Raji (cell line): ENCODE results near the gene NHEJ1.

ENCODE experiments used
- POLR2A ChIP-seq: IDR thresholded peaks from 2 replicates; pipeline ENCODE4 v1.6.1; 2011; ENCODE audit warnings: low read depth, low read length, control low read depth; ENCODE audit not compliant: insufficient read depth

The NHEJ1 gene

DNA sequence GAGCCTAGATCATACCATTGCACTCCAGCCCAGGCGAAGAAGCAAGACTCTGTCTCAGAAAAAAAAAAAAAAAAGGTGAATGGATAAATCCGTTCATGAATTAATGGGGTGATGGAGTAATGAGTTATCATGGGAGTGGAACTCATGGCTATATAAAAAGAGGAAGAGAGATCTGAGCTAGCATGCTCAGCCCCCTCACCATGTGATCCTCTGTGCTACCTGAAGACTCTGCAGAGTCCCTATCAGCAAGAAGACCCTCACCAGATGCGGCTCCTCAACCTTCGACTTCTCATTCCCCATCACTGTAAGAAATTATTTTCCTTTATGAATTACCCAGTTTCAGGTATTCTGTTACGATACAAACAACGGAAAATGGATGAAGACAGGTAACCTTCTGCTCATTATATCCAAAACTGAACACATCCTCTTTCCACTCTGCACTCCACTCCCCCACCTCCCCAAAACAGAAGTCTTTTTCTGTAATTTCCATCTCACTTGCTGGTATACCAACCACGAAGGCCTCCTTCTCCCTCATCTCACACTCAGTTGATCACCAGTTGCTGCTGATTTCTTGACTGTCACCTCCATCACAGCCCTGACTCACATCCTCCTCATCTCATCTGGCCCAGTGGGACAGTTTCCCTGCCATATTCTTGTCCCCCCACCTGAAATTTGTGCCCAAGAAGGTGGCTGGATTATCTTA is 26.3 kb upstream of the NHEJ1 start:
- no peak for TF ChIP-seq POLR2A

DNA sequence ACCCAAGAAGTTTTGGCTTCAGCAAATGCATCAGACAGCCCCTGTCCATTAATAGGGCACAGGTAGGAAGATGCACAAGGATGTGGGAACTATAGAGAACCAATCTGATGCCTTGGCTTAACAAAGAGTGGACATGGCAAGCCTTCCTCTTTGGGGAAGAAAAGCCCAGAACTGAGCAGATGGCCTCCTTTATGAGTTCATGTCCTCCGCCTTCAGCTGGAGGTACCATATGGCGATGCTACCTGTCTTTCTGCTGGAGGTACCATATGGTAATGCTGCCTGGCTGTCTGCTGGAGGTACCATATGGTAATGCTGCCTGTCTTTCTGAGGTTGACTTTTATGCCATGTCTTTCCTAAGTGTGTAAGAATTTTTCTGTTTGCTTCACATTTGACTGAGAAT is 23.5 kb upstream of the NHEJ1 start:
- no peak for TF ChIP-seq POLR2A

DNA sequence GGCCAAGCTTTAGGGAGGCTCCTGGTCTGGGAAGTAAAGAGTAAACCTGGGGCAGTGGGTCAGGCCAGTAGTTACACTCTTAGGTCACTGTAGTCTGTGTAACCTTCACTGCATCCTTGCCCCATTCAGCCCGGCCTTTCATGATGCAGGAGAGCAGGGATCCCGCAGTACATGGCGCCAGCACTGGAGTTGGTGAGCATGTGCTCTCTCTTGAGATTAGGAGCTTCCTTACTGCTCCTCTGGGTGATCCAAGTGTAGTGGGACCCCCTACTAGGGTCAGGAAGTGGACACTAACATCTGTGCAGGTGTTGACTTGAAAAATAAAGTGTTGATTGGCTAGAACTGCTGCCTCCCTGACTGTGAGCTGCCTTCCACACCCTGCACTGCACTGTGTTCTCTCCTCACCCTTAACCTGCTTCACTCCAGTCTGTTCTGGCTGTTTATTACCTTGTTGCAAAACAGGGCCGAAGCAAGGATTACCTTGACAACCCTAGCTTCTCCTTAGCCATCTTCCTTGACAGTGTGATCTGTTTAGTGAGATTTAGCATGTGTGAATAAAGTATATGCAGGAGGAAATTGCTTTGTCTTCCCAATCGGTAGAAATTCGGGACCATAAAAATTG is 22.6 kb upstream of the NHEJ1 start:
- no peak for TF ChIP-seq POLR2A

DNA sequence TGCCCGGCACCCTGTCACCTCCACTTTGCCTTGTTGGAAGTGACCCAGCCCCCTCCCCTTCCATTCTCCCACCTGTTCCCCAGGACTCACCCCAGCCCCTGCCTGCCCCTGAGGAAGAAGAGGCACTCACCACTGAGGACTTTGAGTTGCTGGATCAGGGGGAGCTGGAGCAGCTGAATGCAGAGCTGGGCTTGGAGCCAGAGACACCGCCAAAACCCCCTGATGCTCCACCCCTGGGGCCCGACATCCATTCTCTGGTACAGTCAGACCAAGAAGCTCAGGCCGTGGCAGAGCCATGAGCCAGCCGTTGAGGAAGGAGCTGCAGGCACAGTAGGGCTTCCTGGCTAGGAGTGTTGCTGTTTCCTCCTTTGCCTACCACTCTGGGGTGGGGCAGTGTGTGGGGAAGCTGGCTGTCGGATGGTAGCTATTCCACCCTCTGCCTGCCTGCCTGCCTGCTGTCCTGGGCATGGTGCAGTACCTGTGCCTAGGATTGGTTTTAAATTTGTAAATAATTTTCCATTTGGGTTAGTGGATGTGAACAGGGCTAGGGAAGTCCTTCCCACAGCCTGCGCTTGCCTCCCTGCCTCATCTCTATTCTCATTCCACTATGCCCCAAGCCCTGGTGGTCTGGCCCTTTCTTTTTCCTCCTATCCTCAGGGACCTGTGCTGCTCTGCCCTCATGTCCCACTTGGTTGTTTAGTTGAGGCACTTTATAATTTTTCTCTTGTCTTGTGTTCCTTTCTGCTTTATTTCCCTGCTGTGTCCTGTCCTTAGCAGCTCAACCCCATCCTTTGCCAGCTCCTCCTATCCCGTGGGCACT is 21.9 kb upstream of the NHEJ1 start:
- TF ChIP-seq POLR2A, result no peak

DNA sequence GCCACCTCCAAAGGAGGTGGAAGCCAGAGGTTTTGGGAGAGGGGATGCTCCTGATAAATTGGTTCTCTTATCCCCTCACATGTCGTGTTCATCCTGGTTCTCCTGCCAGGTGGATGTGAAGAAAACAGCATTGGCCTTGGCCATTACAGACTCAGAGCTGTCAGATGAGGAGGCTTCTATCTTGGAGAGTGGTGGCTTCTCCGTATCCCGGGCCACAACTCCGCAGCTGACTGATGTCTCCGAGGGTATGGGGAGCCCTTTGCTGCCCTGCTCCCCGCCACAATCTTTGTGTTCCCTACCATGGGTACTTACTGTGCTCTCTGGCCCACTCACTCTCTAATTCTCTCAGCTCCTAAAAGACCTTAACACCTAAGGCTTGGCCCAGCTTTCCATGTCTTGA is 20.9 kb upstream of the NHEJ1 start:
- TF ChIP-seq POLR2A, result no peak

DNA sequence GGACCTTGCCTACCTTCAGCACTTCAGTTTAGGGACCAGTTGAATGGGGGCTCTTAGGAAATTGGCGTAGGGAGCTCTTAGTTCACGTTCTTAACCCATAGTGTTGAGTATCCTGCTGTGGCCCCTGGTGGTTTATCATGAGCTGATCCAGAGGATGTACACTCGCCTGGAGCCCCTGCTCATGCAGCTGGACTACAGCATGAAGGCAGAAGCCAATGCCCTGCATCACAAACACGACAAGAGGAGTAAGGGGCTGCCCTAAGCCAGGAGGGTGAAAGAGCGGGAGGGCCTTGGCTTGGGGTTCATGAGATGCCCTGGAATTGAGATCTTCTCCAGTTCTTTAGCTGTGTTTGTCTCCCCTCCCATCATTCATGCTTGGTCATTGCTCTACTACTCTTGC is 20.3 kb upstream of the NHEJ1 start:
- TF ChIP-seq POLR2A, result no peak

DNA sequence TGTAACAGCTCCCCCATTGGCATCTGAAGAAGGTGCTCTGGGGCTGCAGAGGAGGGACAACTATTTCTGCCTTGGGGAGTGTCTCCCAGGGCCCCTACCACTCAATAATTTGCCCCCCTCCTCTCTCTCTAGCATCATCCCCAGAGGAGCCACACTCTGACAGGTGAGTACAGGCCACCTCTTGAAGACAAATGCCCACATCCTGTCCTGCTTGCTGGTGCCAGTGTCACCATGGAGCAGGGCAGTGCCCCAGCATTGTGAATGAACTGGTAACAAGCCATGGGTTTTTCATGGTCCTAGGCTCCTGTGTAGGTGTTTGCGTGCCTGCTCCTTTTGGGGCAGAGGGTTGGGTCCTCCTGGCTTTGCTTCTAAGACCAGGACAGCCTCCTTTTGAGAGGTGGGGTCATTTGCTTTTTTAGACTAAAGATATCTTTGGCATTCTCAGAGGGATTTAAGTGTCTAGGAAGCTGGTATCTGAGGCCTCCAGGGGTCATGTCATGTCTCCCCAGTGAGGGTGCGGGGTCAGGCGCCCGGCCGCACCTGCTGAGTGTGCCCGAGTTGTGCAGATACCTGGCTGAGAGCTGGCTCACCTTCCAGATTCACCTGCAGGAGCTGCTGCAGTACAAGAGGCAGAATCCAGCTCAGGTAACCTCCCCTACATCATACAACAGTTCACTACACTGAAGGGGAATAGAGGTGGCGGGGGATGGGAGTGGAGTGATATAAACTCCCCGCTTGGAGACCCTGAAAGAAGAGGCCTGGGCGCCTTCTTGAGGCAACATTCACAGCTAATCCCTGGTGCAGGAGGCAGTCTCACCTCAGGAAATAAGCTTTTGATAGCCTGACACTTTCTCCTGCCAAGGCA is 19.2 kb upstream of the NHEJ1 start:
- no peak for TF ChIP-seq POLR2A

DNA sequence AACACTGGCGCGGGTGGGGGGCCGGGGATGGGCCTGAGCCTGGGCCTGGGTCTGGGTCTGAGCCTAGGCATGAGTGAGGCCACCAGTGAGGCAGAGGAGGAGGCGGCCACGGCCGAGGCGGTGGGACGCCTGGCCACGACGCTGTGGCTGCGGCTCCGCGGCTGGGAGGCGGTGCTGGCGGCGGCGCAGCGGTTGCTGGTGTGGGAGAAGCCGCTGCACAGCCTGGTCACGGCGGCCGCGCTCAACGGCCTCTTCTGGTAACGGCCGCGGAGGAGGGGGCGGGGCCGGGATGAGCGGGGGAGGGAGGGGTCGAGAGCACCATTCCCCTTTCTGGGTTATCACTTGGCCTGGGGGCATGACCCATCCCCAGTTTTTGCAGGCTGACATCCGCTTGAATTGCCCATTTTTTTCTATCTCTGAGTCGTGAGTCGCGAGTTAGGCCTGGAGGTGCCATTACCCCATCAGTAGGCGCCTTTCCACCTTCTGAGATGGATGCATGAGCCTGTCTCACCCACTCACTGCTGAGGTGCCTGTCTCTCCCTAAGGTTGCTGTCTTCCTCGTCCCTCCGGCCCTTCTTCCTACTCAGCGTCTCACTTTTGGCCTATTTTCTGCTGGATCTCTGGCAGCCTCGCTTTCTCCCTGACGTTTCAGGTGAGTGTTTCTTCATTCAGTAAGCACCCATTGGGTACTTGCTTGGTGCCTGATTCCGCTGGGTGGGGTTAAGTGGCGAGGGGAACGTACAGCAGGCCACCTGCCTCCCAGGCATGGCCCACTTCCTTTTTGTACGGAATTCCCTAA is 18.0 kb upstream of the NHEJ1 start:
- TF ChIP-seq POLR2A, result 0 out of 2 replicates have a peak, but pooled peaks have one; percentile 9

DNA sequence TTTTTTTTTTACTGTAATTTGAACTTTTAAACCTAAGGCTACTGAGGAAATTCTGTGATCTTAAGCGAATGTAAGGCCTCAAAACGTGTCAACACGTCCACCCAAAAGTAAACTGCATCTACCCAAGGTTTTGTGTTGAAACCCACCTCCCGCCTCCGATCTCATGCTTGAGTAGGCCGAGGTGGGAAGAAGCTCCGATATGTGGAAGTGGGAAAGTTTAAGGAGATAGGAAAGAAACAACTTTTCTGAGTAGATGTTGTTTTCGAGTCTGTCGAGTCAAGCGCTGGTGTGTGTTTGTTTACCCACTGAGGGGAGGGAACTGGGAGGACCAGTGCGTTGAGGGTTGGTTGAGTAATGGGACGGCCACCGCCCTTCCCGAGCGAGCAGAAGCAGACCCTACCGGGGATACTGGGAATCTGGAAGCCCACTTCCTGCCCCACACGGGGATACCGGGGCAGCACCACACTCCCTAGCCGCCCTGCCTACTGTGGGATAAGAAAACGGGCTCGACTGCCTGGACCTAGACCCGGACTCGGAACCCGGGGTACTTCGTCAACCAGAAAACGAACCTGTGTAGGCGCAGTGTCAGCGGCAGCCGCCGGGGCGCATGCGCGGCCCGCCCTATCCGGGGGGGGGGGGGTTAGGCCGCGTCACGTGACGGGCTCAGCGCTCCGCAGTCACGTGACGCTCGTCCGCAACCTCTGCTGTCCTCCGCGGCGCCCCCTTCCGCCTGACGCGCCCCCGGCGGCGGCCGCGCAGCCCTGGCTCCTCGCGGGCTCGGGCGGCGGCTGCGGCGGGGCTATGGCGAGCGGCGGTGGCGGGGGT is 17.1 kb upstream of the NHEJ1 start, which contains the start of gene RETREG2:
TSS of gene RETREG2 (plus strand) at position 724 of the 825 bp plus-strand sequence. CDS start at position 802, 78 bp downstream.
- TF ChIP-seq POLR2A, result peak; percentile 90

DNA sequence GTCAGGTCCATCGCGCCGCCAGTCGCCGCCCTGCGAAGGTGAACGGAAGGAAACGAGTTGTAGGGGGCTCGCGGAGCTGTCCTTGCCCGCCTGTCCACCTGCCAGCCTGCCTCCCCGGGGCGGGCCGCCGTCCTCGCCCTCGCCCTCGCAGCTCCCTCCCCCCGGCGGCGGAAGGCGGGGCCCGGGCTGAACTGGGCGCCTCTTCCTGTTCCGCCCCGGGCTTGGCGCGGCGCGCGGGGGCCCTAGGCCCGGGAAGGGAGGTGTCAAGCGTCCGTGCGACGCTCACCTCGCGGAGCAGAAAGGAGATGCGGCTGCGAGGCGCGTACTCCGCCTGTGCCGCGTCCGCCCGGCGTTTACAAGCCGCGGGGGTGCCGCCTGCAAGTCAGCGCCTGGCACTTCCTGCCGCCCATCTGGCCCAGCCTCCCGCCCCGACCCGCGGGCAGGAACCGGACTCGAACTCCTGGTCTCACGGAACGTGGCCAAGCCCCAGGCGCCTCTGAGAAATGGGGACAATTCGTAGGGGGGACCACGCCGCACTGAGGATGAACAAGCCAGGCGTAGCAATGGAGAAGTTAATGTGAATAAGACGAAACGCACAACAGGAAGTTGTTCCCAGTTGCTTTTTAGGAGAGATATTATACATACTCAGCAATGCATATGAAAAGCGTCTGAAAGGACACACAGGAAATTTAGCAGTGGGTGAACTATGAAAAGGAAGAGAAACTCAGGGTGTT is 16.4 kb upstream of the NHEJ1 start, which contains the start of gene CNPPD1:
TSS of gene CNPPD1 (minus strand) at position 108 of the 734 bp plus-strand sequence. CDS start at position 11, 97 bp downstream.
- peak; percentile 94 for TF ChIP-seq POLR2A

DNA sequence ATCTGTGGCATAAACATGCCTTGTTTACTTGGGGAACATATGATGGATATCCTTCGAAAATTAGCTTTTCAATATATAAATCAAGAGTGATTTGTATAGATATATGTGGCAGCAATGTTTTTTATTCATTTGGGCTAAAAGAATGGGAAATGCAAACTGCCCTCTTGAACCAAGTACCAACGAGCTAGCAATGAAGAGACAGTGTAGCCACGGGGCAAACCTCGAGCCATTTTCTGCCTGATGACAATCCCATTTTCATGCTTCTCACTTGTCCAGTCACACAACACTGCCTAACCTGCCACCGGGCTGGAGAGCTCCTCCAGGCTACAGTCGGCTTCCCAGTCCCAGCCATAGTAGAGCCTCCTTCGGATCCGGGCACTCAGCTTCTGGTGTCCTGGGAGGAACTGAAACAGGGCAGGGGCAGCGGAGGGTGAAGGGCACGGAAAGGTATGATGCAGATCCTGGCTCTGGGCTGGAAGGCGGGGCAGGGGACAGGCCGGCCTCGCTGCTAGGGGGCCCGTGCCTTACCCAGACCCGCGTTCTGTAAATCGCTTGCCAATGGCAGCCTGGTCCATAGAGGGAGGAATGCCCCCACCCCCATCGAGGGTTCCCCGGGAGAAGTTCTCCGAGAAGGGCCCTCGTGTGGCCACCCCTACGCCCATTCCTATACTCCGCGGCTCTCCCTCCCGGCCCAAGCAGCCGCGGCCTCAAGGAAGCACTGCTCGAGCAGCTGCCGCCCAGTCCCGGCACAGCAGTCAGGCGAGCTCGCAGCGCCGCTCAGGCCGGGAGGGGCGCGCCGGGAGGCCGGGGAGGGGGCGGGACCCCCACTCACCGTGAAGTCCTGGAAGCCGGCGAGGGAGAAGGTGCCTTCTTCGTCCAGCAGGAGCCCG is 15.6 kb upstream of the NHEJ1 start:
- TF ChIP-seq POLR2A, result no peak
